Prostate gland (tissue), 2 donors: ENCODE data around the gene ZNF217.

Source experiments
- POLR2AphosphoS5 ChIP-seq: sonication (generic); formaldehyde crosslinking; IDR thresholded peaks from one replicate; pipeline ENCODE4 v1.6.1; 2017; ENCODE audit warnings: antibody characterized with exemption
- TF ChIP-seq, protein P1 (sequence below), 4 experiments: fragments of 200-600 bp in 2 of 4; fragments of 450-650 bp in 2 of 4; sonication (generic) in 2 of 4; IDR thresholded peaks; 1 replicate in 3 of 4; 2 replicates in 1 of 4; pipeline ENCODE4 v1.5.1; 2016 to 2019; ENCODE audit warnings: antibody characterized with exemption in 4 of 4, mild to moderate bottlenecking in 2 of 4, moderate library complexity in 2 of 4

DNA sequence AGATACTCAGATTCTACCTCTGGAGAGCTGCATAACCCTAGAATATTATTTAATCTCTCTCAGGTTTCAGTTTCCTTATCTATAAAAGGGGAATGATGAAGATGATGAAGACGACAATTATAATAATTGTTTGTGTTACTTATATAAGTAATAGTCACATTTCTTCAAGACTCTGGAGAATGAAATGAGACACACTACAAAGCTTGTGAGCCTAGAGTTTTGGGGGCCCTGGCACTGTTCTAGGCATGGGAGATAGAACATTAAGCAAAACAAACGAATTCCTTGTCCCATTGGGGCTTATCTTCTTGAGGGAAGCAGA lies 5.4 kb upstream of the ZNF217 start:
- no peak for TF ChIP-seq POLR2AphosphoS5
- TF ChIP-seq, protein P1, sequence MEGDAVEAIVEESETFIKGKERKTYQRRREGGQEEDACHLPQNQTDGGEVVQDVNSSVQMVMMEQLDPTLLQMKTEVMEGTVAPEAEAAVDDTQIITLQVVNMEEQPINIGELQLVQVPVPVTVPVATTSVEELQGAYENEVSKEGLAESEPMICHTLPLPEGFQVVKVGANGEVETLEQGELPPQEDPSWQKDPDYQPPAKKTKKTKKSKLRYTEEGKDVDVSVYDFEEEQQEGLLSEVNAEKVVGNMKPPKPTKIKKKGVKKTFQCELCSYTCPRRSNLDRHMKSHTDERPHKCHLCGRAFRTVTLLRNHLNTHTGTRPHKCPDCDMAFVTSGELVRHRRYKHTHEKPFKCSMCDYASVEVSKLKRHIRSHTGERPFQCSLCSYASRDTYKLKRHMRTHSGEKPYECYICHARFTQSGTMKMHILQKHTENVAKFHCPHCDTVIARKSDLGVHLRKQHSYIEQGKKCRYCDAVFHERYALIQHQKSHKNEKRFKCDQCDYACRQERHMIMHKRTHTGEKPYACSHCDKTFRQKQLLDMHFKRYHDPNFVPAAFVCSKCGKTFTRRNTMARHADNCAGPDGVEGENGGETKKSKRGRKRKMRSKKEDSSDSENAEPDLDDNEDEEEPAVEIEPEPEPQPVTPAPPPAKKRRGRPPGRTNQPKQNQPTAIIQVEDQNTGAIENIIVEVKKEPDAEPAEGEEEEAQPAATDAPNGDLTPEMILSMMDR (IDR thresholded peaks at IDR 0.05): no peak
